GM12801 (cell line): ENCODE measurements around the gene TMEM9.

ENCODE experiments used
- CTCF ChIP-seq: IDR thresholded peaks from one replicate; pipeline ENCODE4 v1.5.1; 2011; ENCODE audit warnings: control low read depth; ENCODE audit not compliant: insufficient read length; ENCODE audit errors: extremely low read depth

The TMEM9 gene

GRCh38 chr1:201109651-201110050 is 44.6 kb downstream of the TMEM9 start:
- TF ChIP-seq CTCF, result no peak

- TF ChIP-seq CTCF, result no peak
These were observed 45.7 kb downstream of the TMEM9 start for GRCh38 chr1:201108614-201109013.

GRCh38 chr1:201105688-201106087 is 48.6 kb downstream of the TMEM9 start:
- TF ChIP-seq CTCF, result no peak

- no peak for TF ChIP-seq CTCF
These were observed 50.1 kb downstream of the TMEM9 start for GRCh38 chr1:201104141-201104540.

- TF ChIP-seq CTCF, result no peak
These were observed 50.6 kb downstream of the TMEM9 start for GRCh38 chr1:201103666-201104065.

GRCh38 chr1:201100169-201100930 is 53.9 kb downstream of the TMEM9 start:
- no peak for TF ChIP-seq CTCF

- TF ChIP-seq CTCF, result no peak
These were observed 55.1 kb downstream of the TMEM9 start for GRCh38 chr1:201098992-201099677.
